GM12892 (cell line): ENCODE data around the gene SAMD4A.

Source experiments
- POLR2A ChIP-seq: IDR thresholded peaks from 2 replicates; pipeline ENCODE4 v1.6.1; 2011; ENCODE audit warnings: low read depth, low read length, control low read depth
- POLR2AphosphoS5 ChIP-seq: IDR thresholded peaks from 2 replicates; pipeline ENCODE4 v1.6.1; 2011; ENCODE audit warnings: low read depth, low read length, control low read depth
- TAF1 ChIP-seq: IDR thresholded peaks from 2 replicates; pipeline ENCODE4 v1.6.1; 2011; ENCODE audit warnings: low read depth, mild to moderate bottlenecking, control low read depth, low read length, borderline replicate concordance

DNA sequence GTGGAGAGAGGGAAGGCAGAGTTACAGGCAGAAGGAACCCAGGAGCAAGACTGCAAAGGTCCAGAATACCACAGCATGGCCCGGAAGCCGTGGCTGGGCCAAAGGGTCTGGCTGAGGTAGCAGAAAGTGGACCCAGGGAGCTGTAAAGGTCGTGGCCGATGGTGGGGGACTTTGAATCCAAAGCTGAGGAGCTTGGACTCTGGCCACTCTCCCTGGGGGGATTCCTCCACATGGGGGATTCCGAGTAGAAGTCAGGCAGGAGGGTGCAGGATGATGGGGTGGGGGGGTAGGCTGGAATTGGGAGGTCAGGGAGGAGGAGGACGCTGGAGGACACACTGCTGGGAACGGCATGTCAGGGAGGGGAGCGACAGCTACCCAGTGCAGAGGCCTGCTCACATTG, 210.5 kb downstream of the SAMD4A start:
- TF ChIP-seq POLR2AphosphoS5: no peak
- TF ChIP-seq POLR2A: no peak
- TF ChIP-seq TAF1: no peak
